ENCODE results near the gene PRPS1. TPM values are rescaled to one million over a fixed set of nuclear protein-coding genes. Genes with fewer than 3 reads are reported as not detected.

PRPS1 gene
- polyA plus RNA-seq, 1 donor (not counting 4 experiments of a cell fraction or from before 2014, with no cell fraction given) = 48.4 TPM

DNA sequence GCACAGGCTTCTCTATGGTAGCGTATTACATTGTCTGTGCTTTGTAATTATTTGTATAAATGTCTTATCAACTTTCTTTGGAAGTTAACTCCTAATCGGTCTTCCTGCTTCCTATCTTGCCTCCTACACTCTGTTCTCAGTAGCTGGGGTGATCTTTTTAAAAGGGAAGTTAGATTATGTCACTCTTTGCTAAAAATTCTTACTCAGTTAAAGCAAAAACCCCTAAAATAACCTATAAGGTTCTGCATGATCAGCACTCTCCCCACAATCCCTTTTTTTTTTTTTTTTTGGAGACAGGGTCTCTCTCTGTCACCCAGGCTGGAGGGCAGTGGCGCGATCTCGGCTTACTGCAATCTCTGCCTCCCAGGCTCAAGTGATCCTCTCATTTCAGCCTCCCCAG is 2.6 kb upstream of the PRPS1 start:
- Histone ChIP-seq H3K4me2 (ENCODE audit: control insufficient read depth, extremely low read depth, insufficient read depth, low read depth, low read length) (no peak overlapping the region), H3K4me3 (ENCODE audit: control insufficient read depth in 2 of 3, extremely low read depth in 1 of 3, insufficient read depth in 2 of 3, low read depth in 1 of 3, low read length in 3 of 3) (no peak overlapping the region), H3K9me3 (ENCODE audit: control insufficient read depth, low read depth, low read length) (no peaks in the 10 kb centered on the region), H3K27me3 (ENCODE audit: control insufficient read depth, extremely low read depth, insufficient read depth, low read length) (no peaks in the 10 kb centered on the region), H3K36me3 (ENCODE audit: control insufficient read depth in 2 of 2, extremely low read depth in 1 of 2, insufficient read depth in 2 of 2, low read length in 2 of 2) (no peaks in the 10 kb centered on the region), H3K9me1 (ENCODE audit: control insufficient read depth, extremely low read depth, insufficient read depth, low read length) (no peaks in the 10 kb centered on the region), H3K9ac (ENCODE audit: control insufficient read depth, extremely low read depth, insufficient read depth, low read length) (no peak overlapping the region), H2AFZ (ENCODE audit: control insufficient read depth, low read length) (no peak overlapping the region), H3K27ac (ENCODE audit: control insufficient read depth, insufficient read depth, low read length) (no peak overlapping the region), H3K79me2 (ENCODE audit: control insufficient read depth, insufficient read depth, low read length) (peaks cover 16% of the 10 kb centered on the region), H4K20me1 (ENCODE audit: control insufficient read depth, extremely low read depth, insufficient read depth, low read length) (no peaks in the 10 kb centered on the region), H3K4me1 (ENCODE audit: control insufficient read depth, extremely low read depth, insufficient read depth, low read length) (peaks cover 6% of the 10 kb centered on the region)
- dilution Hi-C loops (cut with MboI; ENCODE audit: extremely low pct_ligation_motif_present, low sequenced_read_pairs) = no loop called here
- DNase-seq (ENCODE audit: low read depth, low spot score) (no peak), FAIRE-seq (no peak)
- TF ChIP-seq, protein P1, sequence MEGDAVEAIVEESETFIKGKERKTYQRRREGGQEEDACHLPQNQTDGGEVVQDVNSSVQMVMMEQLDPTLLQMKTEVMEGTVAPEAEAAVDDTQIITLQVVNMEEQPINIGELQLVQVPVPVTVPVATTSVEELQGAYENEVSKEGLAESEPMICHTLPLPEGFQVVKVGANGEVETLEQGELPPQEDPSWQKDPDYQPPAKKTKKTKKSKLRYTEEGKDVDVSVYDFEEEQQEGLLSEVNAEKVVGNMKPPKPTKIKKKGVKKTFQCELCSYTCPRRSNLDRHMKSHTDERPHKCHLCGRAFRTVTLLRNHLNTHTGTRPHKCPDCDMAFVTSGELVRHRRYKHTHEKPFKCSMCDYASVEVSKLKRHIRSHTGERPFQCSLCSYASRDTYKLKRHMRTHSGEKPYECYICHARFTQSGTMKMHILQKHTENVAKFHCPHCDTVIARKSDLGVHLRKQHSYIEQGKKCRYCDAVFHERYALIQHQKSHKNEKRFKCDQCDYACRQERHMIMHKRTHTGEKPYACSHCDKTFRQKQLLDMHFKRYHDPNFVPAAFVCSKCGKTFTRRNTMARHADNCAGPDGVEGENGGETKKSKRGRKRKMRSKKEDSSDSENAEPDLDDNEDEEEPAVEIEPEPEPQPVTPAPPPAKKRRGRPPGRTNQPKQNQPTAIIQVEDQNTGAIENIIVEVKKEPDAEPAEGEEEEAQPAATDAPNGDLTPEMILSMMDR (optimal IDR thresholded peaks at IDR 0.05 in 1 of 3, IDR thresholded peaks at IDR 0.05 in 1 of 3, conservative IDR thresholded peaks at IDR 0.05 in 1 of 3; ENCODE audit: extremely low read depth in 1 of 3, insufficient read depth in 2 of 3, low read length in 3 of 3) = no peak
- TF ChIP-seq EZH2 (IDR thresholded peaks at IDR 0.05; ENCODE audit: low read length) = no peak

DNA sequence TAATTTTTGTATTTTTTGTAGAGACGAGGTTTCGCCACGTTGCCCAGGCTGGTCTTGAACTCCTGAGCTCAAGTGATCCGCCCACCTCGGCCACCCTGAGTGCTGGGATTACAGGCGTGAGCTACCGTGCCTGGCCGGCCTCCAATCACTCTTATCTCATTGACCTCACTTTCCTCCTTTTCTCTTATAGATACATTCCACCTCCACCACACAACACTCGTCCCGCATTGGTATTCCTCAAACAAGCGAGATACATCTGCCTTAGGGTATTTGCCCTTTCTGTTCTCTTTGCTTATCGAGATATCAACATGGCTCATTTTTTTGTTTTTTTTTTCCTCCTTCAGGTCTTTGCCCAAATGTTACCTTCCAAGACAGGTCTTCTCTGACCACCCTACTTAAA is 1.8 kb upstream of the PRPS1 start:
- H3K9me3 ChIP-seq (ENCODE audit: control insufficient read depth, low read depth, low read length) = no peaks in the 10 kb centered on the region
- TF ChIP-seq EZH2 (IDR thresholded peaks at IDR 0.05; ENCODE audit: low read length) = no peak
- TF ChIP-seq, protein P1 (optimal IDR thresholded peaks at IDR 0.05 in 1 of 3, IDR thresholded peaks at IDR 0.05 in 1 of 3, conservative IDR thresholded peaks at IDR 0.05 in 1 of 3; ENCODE audit: extremely low read depth in 1 of 3, insufficient read depth in 2 of 3, low read length in 3 of 3) = no peak
- H3K4me2 ChIP-seq (ENCODE audit: control insufficient read depth, extremely low read depth, insufficient read depth, low read depth, low read length) = no peak overlapping the region
- H3K4me3 ChIP-seq (ENCODE audit: control insufficient read depth in 2 of 3, extremely low read depth in 1 of 3, insufficient read depth in 2 of 3, low read depth in 1 of 3, low read length in 3 of 3) = no peak overlapping the region
- H3K9ac ChIP-seq (ENCODE audit: control insufficient read depth, extremely low read depth, insufficient read depth, low read length) = no peak overlapping the region
- no peaks in the 10 kb centered on the region for H3K27me3 ChIP-seq (ENCODE audit: control insufficient read depth, extremely low read depth, insufficient read depth, low read length)
- no peak overlapping the region for H2AFZ ChIP-seq (ENCODE audit: control insufficient read depth, low read length)
- H3K79me2 ChIP-seq (ENCODE audit: control insufficient read depth, insufficient read depth, low read length) = peaks cover 21% of the 10 kb centered on the region
- H3K36me3 ChIP-seq (ENCODE audit: control insufficient read depth in 2 of 2, extremely low read depth in 1 of 2, insufficient read depth in 2 of 2, low read length in 2 of 2) = no peaks in the 10 kb centered on the region
- no peaks in the 10 kb centered on the region for H4K20me1 ChIP-seq (ENCODE audit: control insufficient read depth, extremely low read depth, insufficient read depth, low read length)
- dilution Hi-C loops (cut with MboI; ENCODE audit: extremely low pct_ligation_motif_present, low sequenced_read_pairs) = no loop called here
- no peak for FAIRE-seq
- no peak for DNase-seq (ENCODE audit: low read depth, low spot score)
- H3K27ac ChIP-seq (ENCODE audit: control insufficient read depth, insufficient read depth, low read length) = no peak overlapping the region
- H3K9me1 ChIP-seq (ENCODE audit: control insufficient read depth, extremely low read depth, insufficient read depth, low read length) = no peaks in the 10 kb centered on the region
- peaks cover 6% of the 10 kb centered on the region for H3K4me1 ChIP-seq (ENCODE audit: control insufficient read depth, extremely low read depth, insufficient read depth, low read length)
